Measurements from ENCODE around the gene TOMM70.

- TF ChIP-seq POLR2A (IDR thresholded peaks at IDR 0.05; ENCODE audit: low read depth, low read length): no peak
- TF ChIP-seq TAF1 (IDR thresholded peaks at IDR 0.05; ENCODE audit: borderline replicate concordance, low read depth, low read length): no peak
- no peak for TF ChIP-seq POLR2AphosphoS5 (IDR thresholded peaks at IDR 0.05; ENCODE audit: low read depth, low read length)
Measured at GRCh38 chr3:100361897-100362296, 39.0 kb downstream of the TOMM70 start.

Data from GM12892 (cell line).